HCT116 (cell line): ENCODE results near the gene RAB40C. TPM values are rescaled to one million over a fixed set of nuclear protein-coding genes. Genes with fewer than 3 reads are reported as not detected.

Experiments
- ATAC-seq: fragments of 200-7000 bp; cut with Tn5 transposase; 2 replicates; pipeline ENCODE4 v1.9.1; 2020; ENCODE audit warnings: mild to moderate bottlenecking, moderate library complexity
- BruUV-seq: library from RNA; stranded (reverse); fragments of 400-500 nt; replicated peaks from 2 replicates; lab custom pipeline; 2021; lab: Mats Ljungman, UMichigan
- CTCF ChIA-PET: fragments of 300-600 bp; sonication (Branson Sonifier 250); formaldehyde crosslinking; loops from one replicate; lab custom pipeline; 2021; ENCODE audit warnings: antibody characterized with exemption; lab: Charles Lee
- POLR2A ChIA-PET: fragments of 300-600, 350-600 bp; sonication (Branson Sonifier 250); formaldehyde crosslinking; loops from one replicate; lab custom pipeline; 2021; ENCODE audit warnings: antibody characterized with exemption; lab: Charles Lee
- RAD21 ChIA-PET, 2 experiments: fragments of 300-600 bp; sonication (Branson Sonifier 250); formaldehyde crosslinking; loops; one replicate each; lab custom pipeline; 2023; ENCODE audit warnings: low total read pairs in 2 of 2; ENCODE audit not compliant: uncharacterized antibody in 2 of 2, unreplicated experiment in 2 of 2, low non-redundant PET in 1 of 2; lab: Charles Lee
- DNase-seq: peaks from one replicate; pipeline ENCODE4 v3.0.0-alpha.2; 2010; ENCODE audit warnings: low read depth, low spot score
- H2AFZ ChIP-seq: fragments of 200-600 bp; shearing (Covaris generic), sonication (generic); 2 replicates; pipeline ENCODE4 v1.6.1; 2017; ENCODE audit warnings: low read depth, mixed run types, mixed read lengths, antibody characterized with exemption, low read length; ENCODE audit not compliant: poor library complexity, severe bottlenecking
- H3K27ac ChIP-seq: 2 replicates; pipeline ENCODE4 v1.5.1; 2012; ENCODE audit warnings: low read depth, low read length
- H3K27me3 ChIP-seq: fragments of 200-600 bp; sonication (generic); 2 replicates; pipeline ENCODE4 v1.6.1; 2016; ENCODE audit warnings: mixed run types, low read length, mixed read lengths; ENCODE audit not compliant: insufficient read depth
- H3K36me3 ChIP-seq, 2 experiments: fragments of 200-500 bp in 1 of 2; fragments of 200-600 bp in 1 of 2; sonication (Bioruptor generic) in 1 of 2; sonication (generic) in 1 of 2; 2 replicates each; pipeline versions ENCODE4 v1.5.1 to v1.6.1; 2014 to 2016; ENCODE audit warnings: low read length in 2 of 2, inconsistent platforms in 1 of 2, mixed read lengths in 1 of 2, mixed run types in 1 of 2; ENCODE audit not compliant: insufficient read depth in 2 of 2, control insufficient read depth in 1 of 2
- H3K4me1 ChIP-seq, 2 experiments: fragments of 200-600 bp in 1 of 2; sonication (generic) in 1 of 2; 2 replicates each; pipeline versions ENCODE4 v1.5.1 to v1.6.1; 2012 to 2017; ENCODE audit warnings: low read length in 2 of 2, inconsistent platforms in 1 of 2, mild to moderate bottlenecking in 1 of 2, mixed read lengths in 1 of 2, mixed run types in 1 of 2, moderate library complexity in 1 of 2; ENCODE audit not compliant: insufficient read depth in 2 of 2, control insufficient read depth in 1 of 2
- H3K4me2 ChIP-seq: fragments of 200-600 bp; sonication (generic); 2 replicates; pipeline ENCODE4 v1.6.1; 2017; ENCODE audit warnings: mixed run types, low read length, mixed read lengths
- H3K4me3 ChIP-seq, 2 experiments: fragments of 200-600 bp in 1 of 2; sonication (generic) in 1 of 2; replicated peaks in 1 of 2; 2 replicates each; pipeline ENCODE4 v1.5.1; 2011 to 2016; ENCODE audit warnings: low read length in 2 of 2, control low read depth in 1 of 2, low read depth in 1 of 2, mild to moderate bottlenecking in 1 of 2, mixed read lengths in 1 of 2, mixed run types in 1 of 2
- H3K79me2 ChIP-seq: fragments of 200-600 bp; sonication (generic); 2 replicates; pipeline ENCODE4 v1.6.1; 2017; ENCODE audit warnings: mild to moderate bottlenecking, mixed run types, low read length, moderate library complexity, mixed read lengths; ENCODE audit not compliant: insufficient read depth
- H3K9ac ChIP-seq: fragments of 200-600 bp; sonication (generic); 2 replicates; pipeline ENCODE4 v1.6.1; 2016; ENCODE audit warnings: low read length, mixed read lengths
- H3K9me2 ChIP-seq: fragments of 200-600 bp; sonication (generic), shearing (Covaris generic); 2 replicates; pipeline ENCODE4 v1.6.1; 2017; ENCODE audit warnings: mixed run types, mild to moderate bottlenecking, moderate library complexity; ENCODE audit not compliant: insufficient read depth
- H3K9me3 ChIP-seq, 2 experiments: fragments of 200-500 bp in 1 of 2; fragments of 200-600 bp in 1 of 2; sonication (Bioruptor generic) in 1 of 2; sonication (generic) in 1 of 2; 2 replicates each; pipeline ENCODE4 v1.6.1; 2014 to 2017; ENCODE audit warnings: low read length in 2 of 2, mixed read lengths in 2 of 2, inconsistent platforms in 1 of 2, low read depth in 1 of 2, mild to moderate bottlenecking in 1 of 2, mixed run types in 1 of 2, moderate library complexity in 1 of 2; ENCODE audit not compliant: control insufficient read depth in 1 of 2, insufficient read depth in 1 of 2
- H4K20me1 ChIP-seq: fragments of 200-600 bp; sonication (generic), shearing (Covaris generic); 2 replicates; pipeline ENCODE4 v1.6.1; 2017; ENCODE audit warnings: mixed run types, mild to moderate bottlenecking, moderate library complexity; ENCODE audit not compliant: insufficient read depth
- ATF3 ChIP-seq: IDR thresholded peaks from 2 replicates; pipeline ENCODE4 v1.6.1; 2012
- CBX3 ChIP-seq: IDR thresholded peaks from 2 replicates; pipeline ENCODE4 v1.6.1; 2012; ENCODE audit warnings: low read depth
- CEBPB ChIP-seq: IDR thresholded peaks from 2 replicates; pipeline ENCODE4 v1.6.1; 2012; ENCODE audit warnings: low read depth
- EGR1 ChIP-seq: IDR thresholded peaks from 2 replicates; pipeline ENCODE4 v1.6.1; 2012; ENCODE audit warnings: low read depth
- ELF1 ChIP-seq: IDR thresholded peaks from 2 replicates; pipeline ENCODE4 v1.6.1; 2012; ENCODE audit warnings: low read depth, borderline replicate concordance
- EZH2 ChIP-seq: fragments of 200-600 bp; sonication (generic); IDR thresholded peaks from 2 replicates; pipeline ENCODE4 v1.6.1; 2017; ENCODE audit warnings: antibody characterized with exemption, mixed run types
- FOSL1 ChIP-seq: IDR thresholded peaks from 2 replicates; pipeline ENCODE4 v1.6.1; 2012; ENCODE audit warnings: low read depth
- JUND ChIP-seq: IDR thresholded peaks from 2 replicates; pipeline ENCODE4 v1.6.1; 2012
- MAX ChIP-seq: IDR thresholded peaks from 2 replicates; pipeline ENCODE4 v1.6.1; 2012
- POLR2A ChIP-seq: IDR thresholded peaks from 2 replicates; pipeline ENCODE4 v1.7.0; 2011; ENCODE audit warnings: borderline replicate concordance; ENCODE audit not compliant: insufficient read depth, insufficient read length; ENCODE audit errors: extremely low read depth
- RAD21 ChIP-seq: IDR thresholded peaks from 2 replicates; pipeline ENCODE4 v1.6.1; 2012; ENCODE audit warnings: low read depth, mild to moderate bottlenecking
- REST ChIP-seq: IDR thresholded peaks from 2 replicates; pipeline ENCODE4 v1.6.1; 2012; ENCODE audit warnings: low read depth
- SIN3A ChIP-seq: IDR thresholded peaks from 2 replicates; pipeline ENCODE4 v1.6.1; 2012; ENCODE audit warnings: low read depth
- intact Hi-C: fragments of 100-400 bp; cut with micrococcal nuclease; formaldehyde crosslinking; loops from 2 replicates; pipeline ENCODE4 v1.10.0; 2022
- total RNA-seq: library from RNA; stranded (reverse); gene quantifications from one replicate; pipeline ENCODE4 v1.2.1, GENCODE V29; 2021; ENCODE audit not compliant: unreplicated experiment

RAB40C gene
- total RNA-seq, 1 experiment from 2014 or later = 14.1 TPM

- no peaks in the 10 kb centered on the region for H3K27me3 ChIP-seq
- intact Hi-C loops = no loop called here
- H3K4me3 ChIP-seq = no peak overlapping the region
- BruUV-seq = no TSS peak
- H2AFZ ChIP-seq = no peak overlapping the region
- DNase-seq (no peak), ATAC-seq (no peak)
- H4K20me1 ChIP-seq = no peaks in the 10 kb centered on the region
- no peak overlapping the region for H3K4me2 ChIP-seq
- POLR2A ChIA-PET = no interaction called here
- no peak overlapping the region for H3K27ac ChIP-seq
- no peaks in the 10 kb centered on the region for H3K36me3 ChIP-seq
- no peak overlapping the region for H3K9ac ChIP-seq
- H3K9me3 ChIP-seq = no peaks in the 10 kb centered on the region
- CTCF ChIA-PET = no interaction called here
- peaks cover 0 to 28% of the 10 kb centered on the region in 2 experiments; a peak in 3 of 4 replicates for H3K4me1 ChIP-seq
- H3K79me2 ChIP-seq = peaks cover 27% of the 10 kb centered on the region; the same call in 1 of the 2 replicates
- TF ChIP-seq RAD21 (no peak), FOSL1 (no peak), EGR1 (no peak), REST (no peak), JUND (no peak), ELF1 (no peak), CBX3 (no peak), MAX (no peak), SIN3A (no peak), EZH2 (no peak), CEBPB (no peak), POLR2A (no peak), ATF3 (no peak)
- H3K9me2 ChIP-seq = no peaks in the 10 kb centered on the region
- RAD21 ChIA-PET = no interaction called here
These were observed 49.0 kb downstream of the RAB40C start for GRCh38 chr16:638836-639235.
